ENCODE data around the gene HMGCR. TPM values are rescaled to one million over a fixed set of nuclear protein-coding genes. Genes with fewer than 3 reads are reported as not detected.

HMGCR gene
- total RNA-seq, 1 donor from 2014 or later, result 95.7 TPM

DNA sequence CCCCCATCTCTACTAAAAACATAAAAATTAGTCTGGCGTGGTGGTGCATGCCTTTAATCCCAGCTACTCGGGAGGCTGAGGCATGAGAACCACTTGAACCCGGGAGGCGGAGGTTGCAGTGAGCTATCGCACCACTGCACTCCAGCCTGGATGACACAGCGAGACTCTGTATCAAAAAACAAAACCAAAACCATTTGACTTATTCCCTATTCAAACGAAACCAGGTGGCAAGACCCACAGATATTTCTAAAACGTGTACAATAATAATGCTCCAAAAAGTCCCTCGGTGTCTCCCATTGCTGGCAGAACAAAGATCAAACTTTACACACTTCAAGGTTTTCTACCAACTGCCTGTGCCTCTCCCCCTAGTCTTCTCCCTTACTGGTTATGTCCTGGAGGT lies 29.8 kb downstream of the HMGCR start:
- no peaks in the 10 kb centered on the region for H3K9me3 Mint-ChIP-seq

DNA sequence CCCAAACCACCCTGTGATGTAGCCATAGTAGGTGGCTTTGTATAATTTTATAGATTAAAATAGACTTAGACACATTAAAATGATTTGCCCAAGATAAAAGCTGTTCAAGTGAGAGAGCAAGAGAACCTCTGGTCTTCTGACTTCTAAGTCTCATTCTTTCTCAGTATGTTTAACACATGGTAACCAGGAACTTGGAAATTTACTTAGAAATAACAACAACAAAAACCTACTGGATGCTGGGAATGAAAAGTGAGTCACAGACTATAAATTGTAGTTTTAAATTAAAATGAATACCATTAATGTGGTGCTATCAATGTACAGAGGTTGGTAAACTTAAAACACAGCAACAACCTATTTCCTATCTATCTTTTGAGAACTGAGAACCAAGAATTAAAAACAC lies 30.4 kb downstream of the HMGCR start:
- Mint-ChIP-seq H3K4me3 (no peak overlapping the region), H3K9me3 (no peaks in the 10 kb centered on the region), H3K4me1 (ENCODE audit: low read depth) (no peaks in the 10 kb centered on the region), H3K27ac (no peak overlapping the region), H3K27me3 (ENCODE audit: insufficient read depth) (peaks cover 1% of the 10 kb centered on the region), H3K36me3 (ENCODE audit: low read depth) (peaks cover 19% of the 10 kb centered on the region)
- intact Hi-C loops (cut with micrococcal nuclease), result no loop called here
- no peak for DNase-seq (ENCODE audit: low spot score)

More for the DNA sequence above, 29.8 kb downstream of the HMGCR start:
- Mint-ChIP-seq H3K4me1 (ENCODE audit: low read depth) (no peaks in the 10 kb centered on the region), H3K4me3 (no peak overlapping the region), H3K27ac (no peak overlapping the region), H3K36me3 (ENCODE audit: low read depth) (peaks cover 25% of the 10 kb centered on the region), H3K27me3 (ENCODE audit: insufficient read depth) (peaks cover 1% of the 10 kb centered on the region)
- DNase-seq (ENCODE audit: low spot score), result no peak
- intact Hi-C loops (cut with micrococcal nuclease), result no loop called here

DNA sequence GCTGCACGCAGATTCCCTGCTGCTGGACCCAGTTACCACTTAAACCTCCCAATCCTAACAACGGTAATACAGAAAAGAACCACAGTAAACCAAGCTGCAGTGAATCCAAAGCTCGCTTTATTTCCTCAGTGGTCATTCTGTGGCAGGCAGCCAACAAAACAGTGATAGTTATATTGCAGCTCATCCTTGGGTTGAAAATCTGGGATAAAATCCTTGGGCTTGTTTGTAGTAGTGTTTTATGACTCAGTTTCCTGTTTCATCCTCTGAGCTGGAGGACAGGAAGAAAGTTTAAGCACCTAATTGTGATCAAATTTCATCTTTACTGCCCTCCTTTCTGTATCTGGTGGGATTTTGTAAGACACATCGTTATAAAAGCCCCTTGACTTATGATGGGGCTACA lies 31.4 kb downstream of the HMGCR start:
- DNase-seq (ENCODE audit: low spot score), result no peak
- H3K27me3 Mint-ChIP-seq (ENCODE audit: insufficient read depth), result peaks cover 1% of the 10 kb centered on the region
- H3K36me3 Mint-ChIP-seq (ENCODE audit: low read depth), result peaks cover 10% of the 10 kb centered on the region
- no peaks in the 10 kb centered on the region for H3K9me3 Mint-ChIP-seq
- H3K27ac Mint-ChIP-seq, result no peak overlapping the region
- H3K4me1 Mint-ChIP-seq (ENCODE audit: low read depth), result no peaks in the 10 kb centered on the region
- intact Hi-C loops (cut with micrococcal nuclease), result no loop called here
- no peak overlapping the region for H3K4me3 Mint-ChIP-seq

DNA sequence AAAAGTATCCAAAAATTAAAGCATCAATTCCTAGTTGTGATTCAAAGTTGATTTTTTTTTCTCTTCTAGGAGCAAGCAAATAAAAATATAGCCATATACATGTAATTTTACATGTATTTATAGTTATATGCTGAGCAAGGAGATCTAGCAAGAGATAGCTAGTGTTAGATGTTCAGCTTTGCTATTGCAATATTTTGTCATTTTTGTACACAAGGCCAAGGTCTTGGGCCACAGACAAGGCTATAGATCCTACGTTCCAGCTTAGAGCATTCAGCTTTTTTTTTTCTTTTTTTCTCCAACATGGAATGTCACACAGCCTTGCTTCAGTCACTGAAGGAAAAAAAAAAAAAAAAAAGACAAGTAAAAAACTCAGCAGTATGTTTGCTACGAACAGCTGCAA lies 36.8 kb downstream of the HMGCR start:
- DNase-seq (ENCODE audit: low spot score), result no peak
- Mint-ChIP-seq H3K9me3 (no peaks in the 10 kb centered on the region), H3K4me3 (no peak overlapping the region), H3K27me3 (ENCODE audit: insufficient read depth) (no peaks in the 10 kb centered on the region), H3K27ac (no peak overlapping the region), H3K36me3 (ENCODE audit: low read depth) (peaks cover 8% of the 10 kb centered on the region), H3K4me1 (ENCODE audit: low read depth) (no peaks in the 10 kb centered on the region)
- intact Hi-C loops (cut with micrococcal nuclease), result no loop called here

DNA sequence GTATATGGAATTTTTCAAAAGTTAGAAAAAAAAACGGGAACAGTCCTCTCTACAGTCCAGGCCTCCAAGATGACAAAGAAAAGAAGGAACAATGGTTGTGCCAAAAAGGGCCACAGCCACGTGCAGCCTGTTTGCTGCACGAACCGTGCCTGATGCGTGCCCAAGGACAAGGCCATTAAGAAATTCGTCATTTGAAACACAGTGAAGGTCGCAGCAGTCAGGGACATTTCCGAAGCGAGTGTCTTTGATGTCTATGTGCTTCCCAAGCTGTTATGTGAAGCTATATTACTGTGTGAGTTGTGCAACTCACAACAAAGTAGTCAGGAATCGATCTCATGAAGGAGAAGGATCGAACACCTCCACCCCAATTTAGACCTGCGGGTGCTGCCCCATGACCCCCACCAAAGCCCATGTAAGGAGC lies 37.4 kb downstream of the HMGCR start:
- intact Hi-C loops (cut with micrococcal nuclease), result no loop called here
- Mint-ChIP-seq H3K27me3 (ENCODE audit: insufficient read depth) (no peaks in the 10 kb centered on the region), H3K27ac (no peak overlapping the region), H3K36me3 (ENCODE audit: low read depth) (peaks cover 8% of the 10 kb centered on the region), H3K9me3 (no peaks in the 10 kb centered on the region), H3K4me3 (no peak overlapping the region), H3K4me1 (ENCODE audit: low read depth) (no peaks in the 10 kb centered on the region)
- no peak for DNase-seq (ENCODE audit: low spot score)

DNA sequence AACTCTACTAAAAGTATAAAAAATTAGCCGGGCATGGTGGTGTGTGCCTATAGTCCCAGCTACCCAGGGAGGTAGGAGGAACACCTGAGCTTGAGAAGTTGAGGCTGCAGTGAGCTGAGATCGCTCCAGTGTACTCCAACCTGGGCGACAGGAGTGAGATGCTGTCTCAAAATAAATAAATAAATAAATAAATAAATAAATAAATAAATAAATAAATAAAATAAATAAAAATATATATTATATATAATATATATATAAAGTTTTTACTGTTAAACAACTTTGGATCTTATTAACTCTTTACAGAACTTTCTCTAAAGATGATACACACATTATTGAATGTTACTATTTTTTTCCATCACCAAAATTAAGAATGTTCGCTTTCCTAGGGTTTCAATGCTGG lies 38.4 kb downstream of the HMGCR start:
- no peak overlapping the region for H3K27ac Mint-ChIP-seq
- intact Hi-C loops (cut with micrococcal nuclease), result no loop called here
- no peak for DNase-seq (ENCODE audit: low spot score)
- no peak overlapping the region for H3K4me3 Mint-ChIP-seq
- H3K4me1 Mint-ChIP-seq (ENCODE audit: low read depth), result no peaks in the 10 kb centered on the region
- no peaks in the 10 kb centered on the region for H3K27me3 Mint-ChIP-seq (ENCODE audit: insufficient read depth)
- H3K9me3 Mint-ChIP-seq, result no peaks in the 10 kb centered on the region
- H3K36me3 Mint-ChIP-seq (ENCODE audit: low read depth), result peaks cover 13% of the 10 kb centered on the region

DNA sequence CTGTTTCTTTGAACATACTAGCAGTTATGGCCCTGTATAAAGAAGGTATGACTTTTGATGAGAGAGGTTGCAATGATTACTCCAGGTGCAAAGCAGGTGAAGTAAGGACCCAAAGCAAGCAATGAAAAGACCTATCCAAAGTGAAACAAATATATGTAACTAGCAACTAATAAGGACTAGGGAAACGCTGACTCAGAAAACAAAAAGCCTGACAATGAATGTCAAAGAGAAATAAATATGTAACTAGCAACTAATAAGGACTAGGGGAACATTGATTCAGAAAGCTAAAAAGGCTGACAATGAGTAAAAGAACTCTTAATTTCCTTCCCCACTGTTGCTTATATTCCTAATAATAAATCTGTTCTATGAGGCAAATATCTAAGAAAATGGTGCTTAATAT lies 43.1 kb downstream of the HMGCR start:
- H3K27me3 Mint-ChIP-seq (ENCODE audit: insufficient read depth), result no peaks in the 10 kb centered on the region
- H3K36me3 Mint-ChIP-seq (ENCODE audit: low read depth), result peaks cover 19% of the 10 kb centered on the region
- no peak for DNase-seq (ENCODE audit: low spot score)
- peaks cover 8% of the 10 kb centered on the region for H3K4me1 Mint-ChIP-seq (ENCODE audit: low read depth)
- intact Hi-C loops (cut with micrococcal nuclease), result no loop called here
- no peak overlapping the region for H3K4me3 Mint-ChIP-seq
- no peak overlapping the region for H3K27ac Mint-ChIP-seq
- H3K9me3 Mint-ChIP-seq, result no peaks in the 10 kb centered on the region

DNA sequence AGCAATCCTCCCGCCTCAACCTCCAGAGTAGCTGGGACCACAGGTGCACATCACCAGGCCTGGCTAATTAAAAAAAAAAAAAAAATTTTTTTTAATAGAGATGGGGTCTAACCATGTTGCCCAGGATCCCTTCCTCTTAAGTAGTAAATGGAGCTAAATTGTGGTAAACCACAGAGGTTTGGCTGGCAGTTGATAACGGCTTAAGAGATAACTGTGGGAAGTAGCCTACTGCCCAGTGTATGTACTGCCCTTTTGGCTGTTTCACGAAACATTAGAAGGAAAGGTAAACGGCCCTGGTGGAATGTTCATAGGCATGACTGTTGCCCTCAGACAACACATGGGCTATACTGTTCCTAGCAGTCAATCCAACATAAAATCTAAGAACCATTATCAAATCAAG lies 44.4 kb downstream of the HMGCR start:
- H3K36me3 Mint-ChIP-seq (ENCODE audit: low read depth), result peaks cover 16% of the 10 kb centered on the region
- H3K4me3 Mint-ChIP-seq, result no peak overlapping the region
- intact Hi-C loops (cut with micrococcal nuclease), result no loop called here

DNA sequence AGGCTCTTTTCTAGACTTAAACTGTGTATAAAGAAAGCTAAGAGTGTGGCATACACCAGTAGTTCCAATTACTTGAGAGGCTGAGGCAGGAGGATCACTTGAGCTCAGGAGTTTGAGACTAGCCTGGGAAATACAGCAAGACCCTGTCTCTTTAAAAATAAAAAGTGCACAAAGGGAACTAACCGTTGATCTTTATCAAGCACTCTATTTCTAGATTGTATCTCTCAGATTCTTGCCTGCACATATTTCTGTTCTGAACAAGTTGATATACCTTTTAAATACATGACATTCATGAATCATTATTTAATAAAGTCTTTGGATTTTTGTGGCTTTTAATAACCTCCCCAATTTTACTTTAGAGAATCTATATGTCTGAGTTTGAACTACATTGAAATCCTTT lies 47.2 kb downstream of the HMGCR start:
- DNase-seq (ENCODE audit: low spot score), result no peak
- H3K27ac Mint-ChIP-seq, result no peak overlapping the region
- peaks cover 8% of the 10 kb centered on the region for H3K4me1 Mint-ChIP-seq (ENCODE audit: low read depth)
- H3K36me3 Mint-ChIP-seq (ENCODE audit: low read depth), result peaks cover 26% of the 10 kb centered on the region
- H3K4me3 Mint-ChIP-seq, result no peak overlapping the region
- no peaks in the 10 kb centered on the region for H3K9me3 Mint-ChIP-seq
- H3K27me3 Mint-ChIP-seq (ENCODE audit: insufficient read depth), result no peaks in the 10 kb centered on the region
- intact Hi-C loops (cut with micrococcal nuclease), result no loop called here

More for the DNA sequence above, 44.4 kb downstream of the HMGCR start:
- Mint-ChIP-seq H3K9me3 (no peaks in the 10 kb centered on the region), H3K27me3 (ENCODE audit: insufficient read depth) (no peaks in the 10 kb centered on the region), H3K27ac (no peak overlapping the region), H3K4me1 (ENCODE audit: low read depth) (peaks cover 8% of the 10 kb centered on the region)
- no peak for DNase-seq (ENCODE audit: low spot score)

DNA sequence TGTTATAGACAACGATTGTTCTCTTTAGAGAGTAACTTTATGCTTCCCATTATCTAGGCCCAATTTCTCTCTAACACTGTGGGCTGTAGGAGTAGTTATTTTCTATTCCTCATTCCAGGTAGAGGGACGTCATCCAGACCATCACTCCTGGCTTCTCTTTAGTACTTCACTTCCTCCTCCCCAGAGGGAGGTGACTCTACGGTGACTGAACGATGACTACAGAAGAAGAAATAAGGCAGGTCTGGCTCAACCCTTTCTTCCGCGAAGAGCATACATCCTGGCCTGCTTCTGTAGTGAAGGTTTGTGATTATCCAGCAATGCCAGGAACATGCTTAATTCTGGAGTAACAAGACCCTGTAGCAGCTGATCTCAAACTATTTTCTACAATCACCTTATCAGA lies 50.8 kb downstream of the HMGCR start:
- peaks cover 15% of the 10 kb centered on the region for H3K4me1 Mint-ChIP-seq (ENCODE audit: low read depth)
- H3K9me3 Mint-ChIP-seq, result no peaks in the 10 kb centered on the region
- no peak overlapping the region for H3K4me3 Mint-ChIP-seq
- H3K27me3 Mint-ChIP-seq (ENCODE audit: insufficient read depth), result no peaks in the 10 kb centered on the region
- intact Hi-C loops (cut with micrococcal nuclease), result no loop called here
- peaks cover 20% of the 10 kb centered on the region for H3K36me3 Mint-ChIP-seq (ENCODE audit: low read depth)
- no peak overlapping the region for H3K27ac Mint-ChIP-seq
- no peak for DNase-seq (ENCODE audit: low spot score)

DNA sequence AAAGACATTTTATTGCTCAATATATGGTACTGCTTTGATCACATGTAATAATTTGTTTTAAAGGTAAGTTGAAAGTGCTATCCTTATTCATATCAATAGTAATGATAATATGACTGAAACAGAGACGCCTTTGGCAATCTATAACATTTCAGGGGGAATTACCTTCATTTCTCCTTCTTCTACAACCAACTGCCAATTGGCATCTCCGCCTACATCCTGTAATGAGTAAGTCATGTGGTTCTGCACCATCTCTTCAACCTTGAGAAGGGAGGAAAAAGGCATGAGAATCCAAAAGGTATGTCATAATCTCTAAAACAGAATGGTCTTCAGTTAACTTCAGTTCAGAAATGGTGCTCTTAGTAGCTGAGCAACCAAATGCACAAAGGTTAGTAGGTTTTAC lies 52.4 kb downstream of the HMGCR start:
- H3K27me3 Mint-ChIP-seq (ENCODE audit: insufficient read depth), result no peaks in the 10 kb centered on the region
- intact Hi-C loops (cut with micrococcal nuclease), result no loop called here
- peaks cover 13% of the 10 kb centered on the region for H3K4me1 Mint-ChIP-seq (ENCODE audit: low read depth)
- DNase-seq (ENCODE audit: low spot score), result no peak
- H3K4me3 Mint-ChIP-seq, result no peak overlapping the region
- peaks cover 20% of the 10 kb centered on the region for H3K36me3 Mint-ChIP-seq (ENCODE audit: low read depth)
- no peak overlapping the region for H3K27ac Mint-ChIP-seq
- no peaks in the 10 kb centered on the region for H3K9me3 Mint-ChIP-seq

DNA sequence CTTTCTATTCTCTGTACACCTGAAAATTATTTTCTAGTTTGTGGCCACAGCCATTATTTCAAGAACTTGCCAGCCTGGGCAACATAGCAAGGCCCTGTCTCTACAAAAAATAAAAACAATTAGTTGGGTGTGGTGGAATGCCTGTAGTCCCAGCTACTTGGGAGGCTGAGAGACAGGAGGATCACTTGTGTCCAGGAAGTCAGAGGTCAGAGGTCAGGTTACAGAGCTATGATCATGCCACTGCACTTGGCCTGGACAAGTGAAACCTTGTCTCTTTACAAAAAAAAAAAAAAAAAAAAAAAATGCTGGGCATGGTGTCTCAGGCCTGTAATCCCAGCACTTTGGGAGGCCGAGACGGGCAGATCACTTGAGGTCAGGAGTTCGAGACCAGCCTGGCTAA lies 58.3 kb downstream of the HMGCR start:
- H3K4me3 Mint-ChIP-seq, result no peak overlapping the region
- H3K4me1 Mint-ChIP-seq (ENCODE audit: low read depth), result no peaks in the 10 kb centered on the region
- peaks cover 9% of the 10 kb centered on the region for H3K36me3 Mint-ChIP-seq (ENCODE audit: low read depth)
- no peaks in the 10 kb centered on the region for H3K27me3 Mint-ChIP-seq (ENCODE audit: insufficient read depth)
- DNase-seq (ENCODE audit: low spot score), result no peak
- intact Hi-C loops (cut with micrococcal nuclease), result no loop called here
- no peaks in the 10 kb centered on the region for H3K9me3 Mint-ChIP-seq
- no peak overlapping the region for H3K27ac Mint-ChIP-seq

DNA sequence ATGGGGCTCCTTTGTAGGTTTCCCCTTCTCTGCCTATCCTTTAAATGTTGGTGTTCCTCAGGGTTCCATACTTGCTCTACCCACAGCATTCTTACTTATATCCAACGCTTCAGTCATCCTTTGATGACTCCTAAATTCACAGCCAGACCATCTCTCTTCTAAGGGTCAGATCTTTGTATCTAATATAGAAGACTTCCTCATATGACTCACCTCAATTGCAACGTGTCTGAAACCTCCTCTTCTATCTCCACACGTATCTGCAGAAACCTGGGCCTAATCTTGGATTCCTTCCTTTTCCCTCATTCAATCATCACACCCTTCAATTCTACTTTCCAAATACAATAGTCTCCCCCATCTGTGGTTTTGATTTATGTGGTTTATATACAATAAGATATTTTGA lies 68.3 kb downstream of the HMGCR start:
- peaks cover 5% of the 10 kb centered on the region for H3K4me1 Mint-ChIP-seq (ENCODE audit: low read depth)
- H3K36me3 Mint-ChIP-seq (ENCODE audit: low read depth), result peaks cover 15% of the 10 kb centered on the region
- intact Hi-C loops (cut with micrococcal nuclease), result no loop called here
- H3K9me3 Mint-ChIP-seq, result no peaks in the 10 kb centered on the region
- H3K27ac Mint-ChIP-seq, result peak overlapping the region; percentile 65
- no peaks in the 10 kb centered on the region for H3K27me3 Mint-ChIP-seq (ENCODE audit: insufficient read depth)
- DNase-seq (ENCODE audit: low spot score), result no peak
- H3K4me3 Mint-ChIP-seq, result no peak overlapping the region
